HG02973 (cell line): ENCODE data around the gene HOMER2.
"Not testable (repeated sequence)": the region's sequence is repeated elsewhere in the genome, so short reads cannot be mapped to it uniquely, and the experiment has no call there.

Experiments
- ATAC-seq: cut with Tn5 transposase; IDR thresholded peaks from one replicate; pipeline ENCODE4 v1.9.1; 2021; ENCODE audit warnings: moderate library complexity; ENCODE audit not compliant: unreplicated experiment

Gene HOMER2

GRCh38 chr15:82900511-82901060 is 51.9 kb downstream of the HOMER2 start:
- no peak for ATAC-seq

- no peak for ATAC-seq
Observed at GRCh38 chr15:82898961-82899360, 53.6 kb downstream of the HOMER2 start.

- ATAC-seq: no peak
Observed at GRCh38 chr15:82895983-82896382, 56.5 kb downstream of the HOMER2 start.

DNA sequence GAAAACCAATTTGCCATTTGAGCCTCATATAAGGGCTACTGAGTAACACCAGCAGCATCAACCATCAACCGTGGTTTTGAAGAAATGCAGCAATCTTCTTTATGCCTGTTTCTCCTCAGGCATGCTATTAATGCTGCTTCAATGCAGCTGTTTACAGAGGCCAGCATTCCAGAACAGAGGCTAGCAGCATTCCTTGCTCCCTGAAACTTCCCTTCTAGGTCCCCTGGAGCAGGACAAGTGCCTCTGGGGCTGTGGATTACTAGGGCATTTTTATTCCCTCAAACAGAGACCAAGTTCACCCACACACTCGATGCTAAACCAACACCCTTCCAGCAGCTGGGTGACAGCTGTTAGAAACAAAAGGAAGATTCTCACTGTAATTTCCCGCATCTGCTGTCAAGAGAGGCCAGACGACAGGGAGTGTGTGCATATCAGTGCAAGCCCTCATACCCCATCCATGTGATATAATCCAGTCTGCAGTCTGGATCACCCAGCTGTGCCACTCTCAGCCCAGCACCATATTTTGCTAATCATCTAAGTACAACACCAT is 57.5 kb downstream of the HOMER2 start:
- no peak for ATAC-seq

- ATAC-seq: not testable (repeated sequence)
Observed at GRCh38 chr15:82893473-82893872, 59.0 kb downstream of the HOMER2 start.

DNA sequence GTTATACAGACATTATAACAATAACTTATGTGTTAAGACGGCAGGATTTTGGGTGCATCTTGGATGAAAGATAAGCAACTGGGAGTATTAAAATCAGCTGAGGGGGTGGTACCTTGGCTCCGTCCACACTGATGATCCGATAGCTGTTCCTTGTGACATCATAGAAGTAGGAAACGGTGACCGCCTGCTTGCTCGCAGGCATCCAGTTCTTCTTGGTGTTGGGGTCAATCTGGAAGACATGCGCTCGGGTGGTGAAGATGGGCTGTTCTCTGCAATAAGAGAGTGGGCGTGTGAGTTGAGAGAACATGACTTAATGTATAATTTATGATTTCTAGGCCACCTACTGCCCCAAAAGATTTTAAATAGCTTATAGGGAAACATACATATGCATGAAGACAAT is 59.9 kb downstream of the HOMER2 start:
- ATAC-seq: no peak

GRCh38 chr15:82890995-82891390 is 61.5 kb downstream of the HOMER2 start:
- ATAC-seq: no peak

- ATAC-seq: no peak
Observed at GRCh38 chr15:82890338-82890994, 62.1 kb downstream of the HOMER2 start.

GRCh38 chr15:82882273-82882928 is 70.1 kb downstream of the HOMER2 start:
- ATAC-seq: no peak

DNA sequence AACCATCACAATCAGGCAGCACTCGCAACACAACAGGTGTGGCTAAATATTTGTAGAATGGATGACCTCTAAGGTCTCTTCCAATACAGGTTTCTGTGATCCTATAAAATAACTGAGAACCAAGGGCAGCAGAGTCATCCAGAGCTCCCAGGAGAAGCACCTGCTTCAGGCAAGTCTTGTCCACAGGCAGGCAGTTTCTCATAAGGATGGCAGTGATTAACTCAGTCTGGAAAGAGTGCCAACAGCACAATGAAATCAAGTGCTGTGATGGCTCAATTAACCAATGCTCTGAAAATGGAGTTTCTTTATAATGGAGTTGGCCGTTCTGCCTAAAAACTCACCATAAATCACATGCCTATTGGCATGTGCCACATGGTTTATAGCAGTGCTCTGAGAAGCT is 70.8 kb downstream of the HOMER2 start:
- ATAC-seq: no peak

GRCh38 chr15:82880704-82881103 is 71.8 kb downstream of the HOMER2 start:
- ATAC-seq: no peak

DNA sequence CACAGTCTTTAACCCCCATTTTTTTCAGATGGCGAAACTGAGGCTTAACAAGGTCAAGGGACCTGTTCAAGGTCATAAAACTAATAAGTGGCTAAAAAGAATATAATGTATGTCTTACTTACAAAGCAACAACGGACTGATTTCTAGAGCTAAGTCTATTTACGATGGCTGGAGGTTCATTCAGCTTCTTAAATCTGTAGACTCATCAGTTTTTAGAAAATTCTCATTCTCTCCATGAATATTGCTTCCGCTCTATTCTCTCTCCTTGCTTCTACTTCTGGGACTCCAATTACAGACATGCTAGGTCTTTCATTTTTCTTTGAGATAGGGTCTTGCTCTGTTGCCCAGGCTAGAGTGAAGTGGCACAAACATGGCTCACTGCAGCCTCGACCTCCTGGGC is 74.2 kb downstream of the HOMER2 start:
- ATAC-seq: no peak

DNA sequence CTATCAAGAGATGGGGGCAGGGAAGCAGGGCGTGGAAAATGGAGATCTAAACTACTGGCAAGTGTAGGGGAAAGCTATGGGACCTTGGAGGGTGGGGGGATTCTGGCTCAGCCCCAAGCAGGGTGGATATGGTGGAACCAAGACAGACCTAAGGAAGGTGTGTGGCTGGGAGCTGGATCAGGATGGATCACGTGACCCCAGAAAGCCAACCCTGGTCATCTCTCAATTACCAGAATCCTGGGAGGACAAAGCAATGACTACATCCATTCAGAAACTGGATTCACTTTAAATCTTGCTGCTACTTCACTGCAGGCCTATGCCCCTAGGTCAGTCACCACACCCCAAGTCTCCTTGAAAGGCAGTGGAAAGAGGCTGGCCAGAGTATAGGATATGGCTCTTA is 74.7 kb downstream of the HOMER2 start:
- no peak for ATAC-seq

DNA sequence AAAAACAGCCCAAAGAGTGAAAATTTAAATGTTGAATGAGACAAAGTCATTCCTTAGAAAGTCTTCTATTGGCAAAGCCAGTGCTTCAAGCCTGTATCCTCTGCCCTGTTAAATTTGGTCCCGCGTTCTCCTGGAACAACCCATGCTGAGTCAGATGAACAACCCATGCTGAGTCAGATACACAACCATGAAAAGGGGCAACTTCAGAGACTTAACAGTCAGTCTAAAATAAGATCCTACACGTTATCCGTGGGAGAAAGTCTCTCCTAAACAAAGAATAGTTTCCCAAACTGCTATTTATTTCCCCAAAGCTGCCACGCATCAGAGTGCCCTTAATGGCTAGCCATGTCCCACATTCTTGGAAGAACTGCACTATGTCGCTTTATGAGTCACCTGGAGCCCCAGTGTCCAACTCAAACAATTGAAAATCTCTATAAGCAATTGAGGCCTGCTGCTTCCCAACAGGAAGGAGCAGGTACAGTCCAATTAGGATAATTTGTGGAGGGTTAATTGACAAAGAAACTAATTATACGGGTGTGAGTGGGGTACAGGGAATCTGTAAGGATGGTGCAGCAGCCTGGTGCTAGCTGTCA is 77.0 kb downstream of the HOMER2 start:
- ATAC-seq: no peak

DNA sequence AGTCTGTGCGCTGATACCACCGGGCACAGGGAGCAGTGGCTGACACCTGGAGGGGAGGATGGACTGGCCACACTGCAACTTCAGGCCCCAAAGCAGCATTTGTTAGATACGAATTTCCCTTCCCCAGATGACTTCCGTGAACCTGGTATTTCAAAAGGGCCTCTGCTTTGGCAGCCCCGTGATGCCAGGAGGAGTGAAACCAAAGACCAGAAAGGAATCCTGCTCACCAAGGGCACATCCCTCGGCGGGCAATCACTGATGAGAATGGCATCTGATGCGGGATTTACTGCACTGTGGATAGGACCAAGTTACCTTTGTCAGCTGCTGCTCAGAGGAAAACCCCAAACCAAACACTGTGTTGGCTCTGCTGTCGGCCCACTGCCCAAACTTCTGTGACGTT is 77.6 kb downstream of the HOMER2 start:
- ATAC-seq: no peak

DNA sequence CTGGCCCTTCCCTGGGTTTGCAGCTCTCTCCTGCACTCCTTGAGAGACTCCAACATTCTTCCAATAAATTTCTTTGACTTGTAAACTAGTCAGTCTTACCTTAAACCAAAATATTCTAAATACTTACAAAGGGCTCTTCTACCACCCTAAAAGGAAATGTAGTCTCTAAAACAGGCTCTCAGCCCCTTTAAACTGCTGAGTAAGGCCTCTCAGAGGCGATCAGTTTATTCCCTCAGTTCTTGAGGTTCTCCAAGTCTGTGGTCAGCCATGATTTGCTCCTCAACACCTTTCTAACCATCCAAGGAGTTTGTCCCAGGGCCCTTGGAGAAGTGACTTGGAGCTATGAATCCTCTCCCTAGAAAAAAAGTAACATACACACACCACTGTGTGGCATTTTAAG is 78.3 kb downstream of the HOMER2 start:
- ATAC-seq: no peak

- ATAC-seq: no peak
Observed at GRCh38 chr15:82873000-82873680, 79.4 kb downstream of the HOMER2 start.

- ATAC-seq: no peak
Observed at GRCh38 chr15:82871832-82872484, 80.6 kb downstream of the HOMER2 start.

GRCh38 chr15:82871358-82871757 is 81.2 kb downstream of the HOMER2 start:
- no peak for ATAC-seq

GRCh38 chr15:82870727-82871320 is 81.7 kb downstream of the HOMER2 start:
- no peak for ATAC-seq
